GM21717 (cell line): ENCODE results near the gene HELZ.
"Not testable (repeated sequence)": the region's sequence is repeated elsewhere in the genome, so short reads cannot be mapped to it uniquely, and the experiment has no call there.

ENCODE experiments used
- ATAC-seq: cut with Tn5 transposase; IDR thresholded peaks from one replicate; pipeline ENCODE4 v1.9.1; 2021; ENCODE audit warnings: mild to moderate bottlenecking, moderate library complexity; ENCODE audit not compliant: unreplicated experiment

HELZ gene

DNA sequence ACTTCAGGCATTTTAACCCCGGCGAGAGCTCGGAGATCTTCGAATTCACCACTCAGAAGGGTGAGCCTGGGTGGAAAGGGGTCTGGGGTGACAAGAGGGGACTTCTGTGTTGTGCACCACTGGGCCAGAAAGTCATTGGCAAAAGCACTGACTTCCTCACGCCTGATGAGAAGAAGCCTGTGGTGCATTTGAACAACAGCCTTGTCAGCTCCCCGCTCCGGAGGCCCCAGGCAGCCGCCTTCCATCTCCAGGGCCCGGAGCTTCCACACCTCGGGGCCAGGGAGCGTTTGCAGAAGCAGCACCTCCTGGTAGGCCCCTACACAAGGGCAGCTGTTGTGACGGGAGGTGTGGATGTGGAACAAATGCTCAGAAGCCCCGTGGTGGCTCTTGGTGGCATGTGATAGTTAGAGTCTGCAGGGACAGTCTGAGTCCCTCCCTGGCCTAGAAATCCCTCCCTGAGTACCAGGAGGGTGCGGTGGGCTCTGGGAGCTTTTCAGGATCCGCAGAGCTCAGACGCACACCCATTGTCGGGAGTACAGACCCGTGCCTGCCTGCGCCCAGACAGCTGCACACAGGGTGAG lies 190.9 kb downstream of the HELZ start:
- ATAC-seq: no peak

DNA sequence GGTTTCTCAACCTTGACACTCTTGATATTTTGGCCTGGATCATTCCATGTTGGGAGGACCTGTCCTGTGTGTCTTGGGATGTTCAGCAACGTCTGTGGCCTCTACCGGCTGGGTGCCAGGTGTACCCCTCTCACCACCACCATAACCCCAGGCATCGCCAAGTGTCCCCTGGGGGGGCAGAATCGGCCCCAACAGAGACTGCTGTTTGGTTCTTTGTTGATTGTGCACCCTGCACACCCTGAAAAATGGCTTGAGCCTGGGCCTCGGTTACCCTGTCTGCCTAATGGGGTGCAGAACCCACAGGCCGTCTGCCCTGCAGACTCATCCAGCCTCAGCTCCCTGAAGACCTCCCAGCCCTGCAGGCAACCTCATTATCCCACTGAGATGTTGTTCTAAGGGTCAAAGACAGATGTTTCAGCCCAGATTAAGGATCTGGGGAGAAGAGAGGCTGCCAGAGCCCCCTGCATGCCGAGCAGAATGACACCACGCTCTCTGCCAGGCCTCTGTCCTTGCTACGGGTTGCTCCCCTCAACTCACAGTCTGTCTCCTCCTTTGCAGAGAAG lies 191.5 kb downstream of the HELZ start:
- no peak for ATAC-seq

DNA sequence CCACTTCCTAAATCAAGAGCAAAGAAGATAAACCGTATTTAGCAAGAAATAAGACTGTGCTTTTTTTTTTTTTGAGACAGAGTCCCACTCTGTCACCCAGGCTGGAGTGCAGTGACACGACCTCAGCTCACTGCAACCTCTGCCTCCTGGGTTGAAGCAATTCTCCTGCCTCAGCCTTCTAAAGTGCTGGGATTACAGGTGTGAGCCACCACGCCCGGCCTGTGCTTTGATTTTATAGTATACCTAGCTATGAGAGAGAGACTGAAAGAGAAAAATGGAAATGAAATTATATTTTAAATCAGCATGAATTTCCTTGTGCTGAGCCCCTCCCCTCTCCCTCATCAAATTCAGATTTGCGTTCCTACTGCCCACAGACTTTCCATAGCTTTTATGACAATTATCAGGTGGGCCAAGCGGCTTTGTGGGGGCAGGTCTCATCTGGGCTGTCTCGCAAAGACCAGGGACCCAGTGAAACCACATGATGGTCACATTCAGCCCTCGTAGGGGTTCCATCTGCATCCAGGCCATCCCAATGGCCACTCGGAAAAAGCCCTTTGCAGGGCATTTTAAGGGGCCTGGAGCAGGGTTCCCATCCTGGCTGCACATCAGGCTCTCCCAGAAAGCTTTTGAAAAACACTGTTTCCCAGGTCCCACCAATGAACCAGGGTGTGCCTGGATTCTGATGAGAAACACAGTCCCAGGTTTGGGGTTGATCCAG lies 192.1 kb downstream of the HELZ start:
- no peak for ATAC-seq

DNA sequence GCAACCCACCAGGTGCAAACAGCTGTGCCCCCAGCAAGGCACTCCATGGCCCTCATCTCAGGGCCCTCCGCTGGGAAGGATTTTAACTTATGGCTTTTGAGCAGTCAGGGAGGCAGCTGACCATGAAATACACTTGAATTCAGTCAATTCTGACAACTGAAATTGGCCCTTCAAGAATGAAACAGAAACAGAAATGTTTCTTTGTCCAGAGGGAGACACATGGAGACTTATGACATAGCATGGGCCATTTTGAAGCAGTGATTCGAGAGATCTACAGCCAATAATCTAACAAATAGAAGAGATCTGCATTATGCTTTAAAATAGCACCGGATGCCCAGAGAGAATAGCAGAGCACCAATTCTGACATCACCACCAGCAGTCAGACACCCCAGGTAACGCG lies 193.2 kb downstream of the HELZ start:
- ATAC-seq: no peak

DNA sequence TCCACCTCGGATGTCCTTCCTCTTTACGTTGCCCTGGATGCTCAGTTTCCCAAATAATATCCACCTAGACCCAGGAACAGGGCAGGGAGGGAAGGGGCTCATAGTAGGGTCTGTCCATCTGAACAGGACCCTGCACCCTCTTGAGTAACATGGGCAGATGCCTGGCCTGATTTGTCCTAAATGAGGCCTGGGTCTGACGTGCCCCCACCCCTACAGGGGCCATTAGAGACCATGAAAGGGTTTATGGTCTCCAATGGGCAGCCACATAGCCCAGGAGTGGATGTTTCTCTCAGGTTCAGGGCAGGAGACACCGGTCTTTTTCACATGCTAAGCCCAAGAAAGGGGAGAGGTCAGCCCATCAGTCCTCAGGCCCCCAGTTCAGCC lies 193.8 kb downstream of the HELZ start:
- ATAC-seq: no peak

DNA sequence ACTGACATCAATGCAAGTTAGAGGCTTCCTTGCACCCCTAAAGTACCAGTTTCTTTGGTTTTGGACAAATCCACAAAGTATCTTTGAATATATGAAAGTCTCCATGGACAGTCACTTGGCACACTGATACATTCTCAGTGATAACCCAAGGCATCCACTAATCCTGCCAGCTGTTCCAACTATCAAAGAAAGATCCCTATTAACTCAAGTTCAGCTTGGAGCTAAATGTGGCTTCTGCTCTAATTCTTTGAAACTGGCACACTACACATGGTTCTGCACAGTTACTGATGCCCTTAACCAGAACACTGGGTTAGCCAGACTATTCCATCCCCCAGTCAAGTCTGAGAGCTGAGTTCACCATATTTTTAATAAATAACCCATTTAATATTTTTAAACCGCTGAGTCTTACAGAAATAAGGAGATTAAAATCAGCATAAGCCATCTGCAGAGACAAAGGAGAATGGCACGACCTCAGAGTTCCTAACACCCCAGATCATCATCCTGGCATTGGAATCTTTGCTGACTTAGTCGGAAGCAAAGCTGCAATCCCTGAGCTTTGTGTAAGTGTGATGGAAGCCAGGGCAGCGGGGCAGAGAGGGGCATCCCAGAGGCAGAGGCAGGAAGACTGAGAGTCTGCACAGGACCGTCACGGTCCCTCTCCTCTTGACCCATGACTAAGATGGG lies 194.4 kb downstream of the HELZ start:
- ATAC-seq: no peak

DNA sequence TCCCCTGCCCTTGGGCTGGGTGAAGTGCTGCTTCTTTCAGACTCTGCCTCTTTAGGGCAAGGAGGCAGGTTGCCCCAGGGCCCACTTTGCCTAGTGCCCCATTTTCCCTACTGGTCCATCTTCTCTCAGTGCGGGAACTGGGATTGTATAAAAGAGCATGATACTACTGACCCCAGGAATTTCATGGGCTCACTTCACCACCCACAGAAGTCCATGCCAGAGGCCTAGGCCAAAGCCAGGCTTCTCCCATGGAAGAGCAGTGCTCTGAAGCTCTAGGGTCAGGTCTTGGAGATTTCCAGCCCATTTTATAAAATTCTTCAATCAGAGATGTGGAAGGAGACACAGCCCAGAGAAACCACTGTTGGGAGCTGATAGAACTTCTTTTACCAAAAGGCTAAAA lies 194.9 kb downstream of the HELZ start:
- no peak for ATAC-seq

DNA sequence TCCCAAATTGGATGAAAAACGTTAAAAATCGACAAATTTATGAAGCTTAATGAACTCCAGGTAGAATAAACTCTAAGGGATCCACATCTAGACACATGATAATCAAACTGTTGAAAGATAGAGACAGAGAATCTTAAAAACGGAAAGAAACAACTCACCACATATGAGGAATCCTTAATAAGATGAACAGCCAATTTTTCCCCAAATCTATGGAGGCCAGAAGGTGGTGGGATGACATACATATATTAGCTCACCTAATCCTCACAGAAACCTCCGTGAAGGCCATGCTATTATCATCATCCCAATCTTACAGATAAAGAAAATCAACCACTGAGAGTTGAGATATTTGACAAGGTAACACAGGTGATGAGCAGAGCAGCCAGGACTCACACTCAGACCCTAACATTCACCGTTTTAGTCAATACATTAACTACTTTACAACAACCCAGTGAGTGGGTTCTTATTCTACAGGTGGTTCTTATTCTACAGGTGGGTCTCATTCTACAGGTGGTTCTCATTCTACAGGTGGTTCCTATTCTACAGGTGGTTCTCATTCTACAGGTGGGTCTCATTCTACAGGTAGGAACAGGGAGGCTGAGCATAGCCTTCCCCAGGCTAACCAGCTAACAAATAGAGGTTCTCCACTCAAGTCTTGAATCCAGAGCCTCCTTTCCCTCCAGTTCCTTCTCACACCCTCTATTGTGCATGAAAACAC lies 195.8 kb downstream of the HELZ start:
- ATAC-seq: no peak

DNA sequence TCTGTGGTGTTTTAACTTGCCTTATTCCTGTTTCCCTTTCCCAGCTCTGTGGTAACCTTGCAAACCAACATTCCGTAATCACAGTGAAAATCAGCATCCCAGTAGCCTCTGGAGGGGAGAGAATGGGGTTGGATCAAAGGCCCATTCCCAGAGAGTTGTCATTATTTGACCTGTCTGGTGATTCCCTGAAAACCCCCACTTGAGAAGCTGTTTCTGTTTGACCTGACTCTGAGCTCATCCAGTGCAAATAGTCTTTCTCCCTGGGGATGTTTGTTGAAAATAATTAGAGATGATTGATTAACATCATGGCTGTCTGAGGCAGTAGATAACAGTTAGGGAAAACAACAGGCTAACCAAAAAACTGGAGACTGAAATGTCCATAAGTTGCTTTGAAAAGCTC lies 197.6 kb downstream of the HELZ start:
- no peak for ATAC-seq

DNA sequence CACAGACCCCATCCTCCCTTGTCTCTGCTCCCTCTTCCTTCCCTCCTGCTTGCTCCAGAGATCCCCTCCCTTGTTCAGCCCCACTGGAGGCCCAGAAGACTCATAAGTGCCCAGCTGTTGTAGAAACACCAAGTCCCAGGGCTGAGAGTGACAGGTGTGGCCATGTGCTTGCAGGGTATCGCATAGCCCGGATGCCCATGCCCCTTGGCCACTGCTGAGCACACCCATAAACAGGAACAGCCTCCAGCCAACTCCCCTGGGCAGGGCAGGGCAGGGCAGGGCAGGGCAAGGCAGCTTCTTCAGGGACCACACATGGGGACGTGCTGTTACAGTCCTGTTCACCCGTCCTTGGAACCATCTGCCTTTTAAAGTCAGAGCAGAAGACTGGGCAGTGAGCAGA lies 198.6 kb downstream of the HELZ start:
- no peak for ATAC-seq

DNA sequence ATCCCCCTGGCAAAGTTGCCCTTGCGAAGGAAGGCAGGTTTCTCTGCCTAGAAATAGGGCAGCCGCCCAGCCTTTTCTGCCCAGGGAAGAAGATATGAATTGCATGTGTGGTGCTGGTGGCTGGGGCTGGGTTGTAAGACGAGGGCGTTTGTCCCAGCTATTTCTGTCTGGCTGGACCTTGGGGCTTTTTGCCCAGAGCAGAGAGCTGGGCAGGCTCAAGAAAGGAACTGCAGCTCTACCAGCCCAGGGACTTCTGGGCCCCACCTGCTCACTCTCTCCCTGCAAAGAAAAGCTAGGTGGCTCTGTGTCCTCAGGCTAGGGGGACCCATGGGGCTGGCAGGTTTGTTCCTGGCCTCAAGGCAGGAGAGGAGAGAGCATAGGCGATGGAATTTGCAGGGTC lies 200.1 kb downstream of the HELZ start:
- no peak for ATAC-seq

DNA sequence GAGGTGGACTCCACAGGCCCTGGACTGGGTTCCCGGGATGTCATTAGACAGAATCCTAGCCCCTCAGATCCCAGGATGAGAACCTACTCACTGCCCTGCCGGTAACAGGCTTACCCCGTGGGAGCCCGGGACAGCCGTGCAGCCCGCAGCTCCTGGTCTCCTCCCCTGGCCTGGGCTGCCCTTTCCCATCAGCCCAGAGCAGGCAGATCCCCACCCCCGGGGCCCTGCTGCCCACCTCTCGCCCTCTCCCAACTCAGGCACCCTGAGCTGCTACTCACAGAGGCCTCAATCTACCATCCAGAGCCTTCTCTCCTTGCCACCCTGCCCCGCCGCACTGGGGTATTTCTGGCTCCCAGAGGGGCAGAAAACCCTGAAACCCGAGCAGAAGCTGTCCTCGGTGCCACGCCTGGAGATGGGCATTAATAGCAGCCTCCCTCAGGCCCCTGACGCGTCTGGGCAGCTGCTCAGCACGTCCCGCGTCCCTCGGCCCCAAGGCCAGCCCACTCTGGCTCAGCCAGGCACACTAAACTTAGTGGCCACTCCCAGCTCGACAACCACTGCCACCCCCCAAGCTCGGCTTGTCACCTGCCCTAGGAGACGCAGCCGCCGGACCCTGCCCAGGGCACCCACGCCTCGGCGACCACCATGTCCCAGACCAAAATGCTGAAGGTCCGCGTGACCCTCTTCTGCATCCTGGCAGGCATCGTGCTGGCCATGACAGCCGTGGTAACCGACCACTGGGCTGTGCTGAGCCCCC lies 200.8 kb downstream of the HELZ start, which contains the start of gene CACNG1:
Gene CACNG1 (plus strand): TSS at position 539 of the 757 bp plus-strand sequence. CDS start 107 bp downstream, at position 646.
- ATAC-seq: no peak

DNA sequence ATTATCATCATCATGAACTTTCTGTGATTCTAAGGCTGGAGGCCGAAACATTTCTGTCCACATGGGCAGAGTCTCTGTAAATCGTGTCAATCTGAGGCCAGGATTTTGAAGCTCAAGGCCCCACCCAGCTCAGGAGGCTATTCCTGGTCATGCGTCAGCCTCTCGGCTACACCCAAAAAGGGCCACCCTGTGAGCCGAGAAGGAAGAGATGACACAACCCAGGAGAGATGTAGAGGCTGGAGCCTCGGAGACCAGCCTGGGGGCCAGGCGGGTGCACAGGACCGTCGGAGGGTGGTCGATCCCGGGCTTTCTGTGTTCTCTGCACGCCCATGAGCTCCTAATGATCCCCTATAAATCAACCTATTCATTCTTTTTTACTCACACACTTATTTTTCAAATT lies 201.7 kb downstream of the HELZ start:
- no peak for ATAC-seq

DNA sequence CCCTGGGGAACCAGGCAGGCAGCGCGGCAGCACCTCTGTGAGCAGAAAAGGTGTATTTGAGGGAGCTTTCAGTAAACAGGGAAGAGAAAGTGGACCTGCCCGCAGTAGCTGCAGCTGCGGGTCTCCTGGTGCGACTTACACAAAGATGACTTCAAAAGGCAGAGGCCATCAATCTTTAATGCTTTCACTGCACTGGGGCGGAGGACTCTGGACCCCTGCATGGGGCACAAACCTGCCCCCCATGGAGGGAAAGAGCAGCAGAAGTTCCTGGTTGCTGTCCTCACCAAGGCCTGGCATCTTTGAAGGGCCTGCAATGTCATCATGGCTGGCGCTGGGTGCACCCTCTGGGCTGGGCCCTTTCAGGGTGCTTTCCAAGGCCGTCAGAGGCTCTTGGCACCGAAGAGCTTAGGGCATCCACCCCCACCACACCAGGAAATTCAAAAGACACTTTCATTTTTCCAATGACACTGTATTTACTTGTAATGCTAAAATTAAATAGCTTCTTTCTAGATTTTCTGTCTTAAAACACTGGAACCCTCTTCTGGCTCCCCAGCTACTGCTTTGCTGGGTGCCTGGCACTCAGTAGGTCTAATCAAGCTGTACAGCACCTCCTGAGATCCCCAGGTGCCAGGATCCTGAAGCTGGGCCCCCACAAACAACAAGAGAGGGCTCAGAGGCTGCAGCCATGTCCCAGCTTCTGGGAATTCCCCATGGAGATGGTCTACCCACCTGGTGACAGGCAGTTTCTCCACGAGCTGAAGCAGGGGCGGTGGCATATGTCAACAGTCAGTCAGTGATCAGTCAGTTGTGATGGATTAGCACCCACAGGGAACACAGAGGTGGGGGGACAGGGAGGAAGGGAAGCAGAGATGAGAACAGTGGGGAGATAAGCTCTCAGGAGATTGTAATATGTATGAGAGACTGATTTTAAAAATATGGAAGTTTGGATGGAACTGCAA lies 202.8 kb downstream of the HELZ start:
- no peak for ATAC-seq

DNA sequence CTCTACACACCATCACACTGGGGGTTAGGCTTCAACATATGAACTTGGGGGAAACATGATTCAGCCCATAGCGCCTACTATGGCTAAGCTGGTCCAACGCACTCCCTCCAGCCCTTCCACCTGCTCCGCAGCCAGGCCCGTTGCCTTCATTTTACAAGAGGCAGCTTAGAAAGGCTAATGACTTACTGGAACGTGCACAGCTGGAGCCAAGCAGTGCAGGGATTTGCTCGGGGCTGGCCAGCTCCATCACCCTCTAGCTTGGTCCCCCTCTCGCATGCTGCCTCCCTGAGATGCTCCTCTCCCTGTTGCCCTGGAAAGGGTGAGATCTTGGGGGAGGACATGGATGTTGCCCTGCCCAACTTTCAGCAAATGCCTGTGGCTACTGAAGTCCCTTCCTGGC lies 203.5 kb downstream of the HELZ start:
- ATAC-seq: no peak

DNA sequence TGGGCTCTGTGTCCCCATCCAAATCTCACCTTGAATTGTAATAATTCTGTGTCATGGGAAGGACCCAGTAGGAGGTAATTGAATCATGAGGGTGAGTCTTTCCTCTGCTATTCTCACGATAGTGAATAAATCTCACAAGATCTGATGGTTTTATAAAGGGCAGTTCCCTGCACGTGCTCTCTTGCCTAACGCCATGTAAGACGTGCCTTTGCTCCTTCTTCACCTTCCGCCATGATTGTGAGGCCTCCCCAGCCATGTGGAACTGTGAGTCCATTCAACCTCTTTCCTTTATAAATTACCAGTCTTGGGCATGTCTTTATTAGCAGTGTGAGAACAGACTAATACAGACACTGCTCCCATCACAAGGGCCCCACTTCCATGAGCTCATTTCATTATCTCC lies 203.9 kb downstream of the HELZ start:
- ATAC-seq: not testable (repeated sequence)

DNA sequence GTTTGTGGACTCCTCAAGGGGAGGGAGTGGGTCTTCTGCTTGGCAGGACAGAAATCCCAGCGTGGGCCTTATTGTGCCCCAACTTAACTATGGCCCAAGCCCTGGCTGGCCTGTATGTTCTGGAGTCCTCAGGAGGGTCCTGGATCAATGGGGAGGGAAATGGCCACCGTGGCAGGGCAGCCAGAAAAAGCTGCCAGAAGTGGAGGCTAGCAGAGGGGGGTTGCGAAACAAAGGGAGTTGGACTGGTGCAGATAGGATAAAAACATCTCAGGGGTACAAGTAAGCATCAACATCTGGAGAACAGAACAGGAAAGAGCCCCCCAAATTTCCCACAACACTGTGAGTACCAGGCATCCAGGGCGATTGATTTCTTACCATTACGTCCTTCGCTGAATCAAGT lies 204.3 kb downstream of the HELZ start:
- no peak for ATAC-seq

DNA sequence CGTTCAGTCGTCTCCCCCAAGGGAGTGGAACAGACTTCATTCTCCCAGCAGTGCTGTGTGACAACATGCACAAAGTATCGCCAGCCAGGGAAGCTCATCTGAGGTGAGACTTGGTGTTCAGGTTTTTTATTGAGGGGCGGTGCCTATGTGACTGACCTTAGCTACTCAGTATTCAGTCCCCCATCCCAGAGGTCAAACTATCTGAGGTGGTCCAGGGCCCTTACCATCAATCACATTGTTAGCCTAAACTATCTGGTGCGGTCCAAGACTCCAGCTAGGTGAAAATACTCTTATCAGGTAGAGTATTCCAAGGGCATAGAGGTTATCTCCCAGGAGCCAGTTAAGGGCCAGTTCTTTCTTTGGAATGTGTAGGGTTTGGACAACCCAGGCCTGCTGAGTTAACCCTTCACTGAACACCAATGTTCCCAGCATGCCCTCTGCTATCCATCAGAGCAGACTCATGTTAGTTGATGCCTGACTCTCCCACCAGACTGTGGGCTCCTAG lies 206.1 kb downstream of the HELZ start:
- no peak for ATAC-seq
